HCT116 (cell line): ENCODE measurements around the gene SMIM41. TPM values are rescaled to one million over a fixed set of nuclear protein-coding genes. Genes with fewer than 3 reads are reported as not detected.

Experiments
- ATAC-seq: fragments of 200-7000 bp; cut with Tn5 transposase; 2 replicates; pipeline ENCODE4 v1.9.1; 2020; ENCODE audit warnings: mild to moderate bottlenecking, moderate library complexity
- BruUV-seq: library from RNA; stranded (reverse); fragments of 400-500 nt; replicated peaks from 2 replicates; lab custom pipeline; 2021; lab: Mats Ljungman, UMichigan
- CTCF ChIA-PET: fragments of 300-600 bp; sonication (Branson Sonifier 250); formaldehyde crosslinking; loops from one replicate; lab custom pipeline; 2021; ENCODE audit warnings: antibody characterized with exemption; lab: Charles Lee
- POLR2A ChIA-PET: fragments of 300-600, 350-600 bp; sonication (Branson Sonifier 250); formaldehyde crosslinking; loops from one replicate; lab custom pipeline; 2021; ENCODE audit warnings: antibody characterized with exemption; lab: Charles Lee
- RAD21 ChIA-PET, 2 experiments: fragments of 300-600 bp; sonication (Branson Sonifier 250); formaldehyde crosslinking; loops; one replicate each; lab custom pipeline; 2023; ENCODE audit warnings: low total read pairs in 2 of 2; ENCODE audit not compliant: uncharacterized antibody in 2 of 2, unreplicated experiment in 2 of 2, low non-redundant PET in 1 of 2; lab: Charles Lee
- DNase-seq: peaks from one replicate; pipeline ENCODE4 v3.0.0-alpha.2; 2010; ENCODE audit warnings: low read depth, low spot score
- H2AFZ ChIP-seq: fragments of 200-600 bp; shearing (Covaris generic), sonication (generic); 2 replicates; pipeline ENCODE4 v1.6.1; 2017; ENCODE audit warnings: low read depth, mixed run types, mixed read lengths, antibody characterized with exemption, low read length; ENCODE audit not compliant: poor library complexity, severe bottlenecking
- H3K27ac ChIP-seq: 2 replicates; pipeline ENCODE4 v1.5.1; 2012; ENCODE audit warnings: low read depth, low read length
- H3K27me3 ChIP-seq: fragments of 200-600 bp; sonication (generic); 2 replicates; pipeline ENCODE4 v1.6.1; 2016; ENCODE audit warnings: mixed run types, low read length, mixed read lengths; ENCODE audit not compliant: insufficient read depth
- H3K36me3 ChIP-seq, 2 experiments: fragments of 200-500 bp in 1 of 2; fragments of 200-600 bp in 1 of 2; sonication (Bioruptor generic) in 1 of 2; sonication (generic) in 1 of 2; 2 replicates each; pipeline versions ENCODE4 v1.5.1 to v1.6.1; 2014 to 2016; ENCODE audit warnings: low read length in 2 of 2, inconsistent platforms in 1 of 2, mixed read lengths in 1 of 2, mixed run types in 1 of 2; ENCODE audit not compliant: insufficient read depth in 2 of 2, control insufficient read depth in 1 of 2
- H3K4me1 ChIP-seq, 2 experiments: fragments of 200-600 bp in 1 of 2; sonication (generic) in 1 of 2; 2 replicates each; pipeline versions ENCODE4 v1.5.1 to v1.6.1; 2012 to 2017; ENCODE audit warnings: low read length in 2 of 2, inconsistent platforms in 1 of 2, mild to moderate bottlenecking in 1 of 2, mixed read lengths in 1 of 2, mixed run types in 1 of 2, moderate library complexity in 1 of 2; ENCODE audit not compliant: insufficient read depth in 2 of 2, control insufficient read depth in 1 of 2
- H3K4me2 ChIP-seq: fragments of 200-600 bp; sonication (generic); 2 replicates; pipeline ENCODE4 v1.6.1; 2017; ENCODE audit warnings: mixed run types, low read length, mixed read lengths
- H3K4me3 ChIP-seq, 2 experiments: fragments of 200-600 bp in 1 of 2; sonication (generic) in 1 of 2; replicated peaks in 1 of 2; 2 replicates each; pipeline ENCODE4 v1.5.1; 2011 to 2016; ENCODE audit warnings: low read length in 2 of 2, control low read depth in 1 of 2, low read depth in 1 of 2, mild to moderate bottlenecking in 1 of 2, mixed read lengths in 1 of 2, mixed run types in 1 of 2
- H3K79me2 ChIP-seq: fragments of 200-600 bp; sonication (generic); 2 replicates; pipeline ENCODE4 v1.6.1; 2017; ENCODE audit warnings: mild to moderate bottlenecking, mixed run types, low read length, moderate library complexity, mixed read lengths; ENCODE audit not compliant: insufficient read depth
- H3K9ac ChIP-seq: fragments of 200-600 bp; sonication (generic); 2 replicates; pipeline ENCODE4 v1.6.1; 2016; ENCODE audit warnings: low read length, mixed read lengths
- H3K9me2 ChIP-seq: fragments of 200-600 bp; sonication (generic), shearing (Covaris generic); 2 replicates; pipeline ENCODE4 v1.6.1; 2017; ENCODE audit warnings: mixed run types, mild to moderate bottlenecking, moderate library complexity; ENCODE audit not compliant: insufficient read depth
- H3K9me3 ChIP-seq, 2 experiments: fragments of 200-500 bp in 1 of 2; fragments of 200-600 bp in 1 of 2; sonication (Bioruptor generic) in 1 of 2; sonication (generic) in 1 of 2; 2 replicates each; pipeline ENCODE4 v1.6.1; 2014 to 2017; ENCODE audit warnings: low read length in 2 of 2, mixed read lengths in 2 of 2, inconsistent platforms in 1 of 2, low read depth in 1 of 2, mild to moderate bottlenecking in 1 of 2, mixed run types in 1 of 2, moderate library complexity in 1 of 2; ENCODE audit not compliant: control insufficient read depth in 1 of 2, insufficient read depth in 1 of 2
- H4K20me1 ChIP-seq: fragments of 200-600 bp; sonication (generic), shearing (Covaris generic); 2 replicates; pipeline ENCODE4 v1.6.1; 2017; ENCODE audit warnings: mixed run types, mild to moderate bottlenecking, moderate library complexity; ENCODE audit not compliant: insufficient read depth
- CBX3 ChIP-seq: IDR thresholded peaks from 2 replicates; pipeline ENCODE4 v1.6.1; 2012; ENCODE audit warnings: low read depth
- EGR1 ChIP-seq: IDR thresholded peaks from 2 replicates; pipeline ENCODE4 v1.6.1; 2012; ENCODE audit warnings: low read depth
- ELF1 ChIP-seq: IDR thresholded peaks from 2 replicates; pipeline ENCODE4 v1.6.1; 2012; ENCODE audit warnings: low read depth, borderline replicate concordance
- EZH2 ChIP-seq: fragments of 200-600 bp; sonication (generic); IDR thresholded peaks from 2 replicates; pipeline ENCODE4 v1.6.1; 2017; ENCODE audit warnings: antibody characterized with exemption, mixed run types
- EZH2phosphoT487 ChIP-seq: fragments of 200-600 bp; IDR thresholded peaks from 2 replicates; pipeline ENCODE4 v1.6.1; 2018; ENCODE audit warnings: antibody characterized with exemption, borderline replicate concordance
- JUND ChIP-seq: IDR thresholded peaks from 2 replicates; pipeline ENCODE4 v1.6.1; 2012
- POLR2A ChIP-seq: IDR thresholded peaks from 2 replicates; pipeline ENCODE4 v1.7.0; 2011; ENCODE audit warnings: borderline replicate concordance; ENCODE audit not compliant: insufficient read depth, insufficient read length; ENCODE audit errors: extremely low read depth
- POLR2AphosphoS5 ChIP-seq: IDR thresholded peaks from 2 replicates; pipeline ENCODE4 v1.6.1; 2011; ENCODE audit warnings: mild to moderate bottlenecking, low read depth, low read length, moderate library complexity
- SP1 ChIP-seq: IDR thresholded peaks from 2 replicates; pipeline ENCODE4 v1.6.1; 2012; ENCODE audit warnings: low read depth
- SRF ChIP-seq: IDR thresholded peaks from 2 replicates; pipeline ENCODE4 v1.6.1; 2012; ENCODE audit warnings: low read depth
- YY1 ChIP-seq: IDR thresholded peaks from 2 replicates; pipeline ENCODE4 v1.6.1; 2011; ENCODE audit warnings: low read length, low read depth, moderate library complexity, mild to moderate bottlenecking; ENCODE audit not compliant: insufficient replicate concordance; ENCODE audit errors: extremely low read depth
- ZNF274 ChIP-seq: fragments of 200-500 bp; sonication (Bioruptor generic); IDR thresholded peaks from 2 replicates; pipeline ENCODE4 v1.6.1; 2014; ENCODE audit warnings: mild to moderate bottlenecking, low read depth, low read length, inconsistent platforms
- intact Hi-C: fragments of 100-400 bp; cut with micrococcal nuclease; formaldehyde crosslinking; loops from 2 replicates; pipeline ENCODE4 v1.10.0; 2022
- total RNA-seq: library from RNA; stranded (reverse); gene quantifications from one replicate; pipeline ENCODE4 v1.2.1, GENCODE V29; 2021; ENCODE audit not compliant: unreplicated experiment
- TF ChIP-seq, protein P1 (sequence below): IDR thresholded peaks from 2 replicates; pipeline ENCODE4 v1.6.1; 2011; ENCODE audit warnings: mild to moderate bottlenecking, low read length, moderate library complexity; ENCODE audit not compliant: insufficient replicate concordance; ENCODE audit errors: extremely low read depth
- TF ChIP-seq, protein P2 (sequence below): IDR thresholded peaks from 2 replicates; pipeline ENCODE4 v1.6.1; 2012
- TF ChIP-seq, protein P3 (sequence below): IDR thresholded peaks from 2 replicates; pipeline ENCODE4 v1.6.1; 2012; ENCODE audit warnings: low read depth

The SMIM41 gene
- total RNA-seq, 1 experiment from 2014 or later, result not detected

DNA sequence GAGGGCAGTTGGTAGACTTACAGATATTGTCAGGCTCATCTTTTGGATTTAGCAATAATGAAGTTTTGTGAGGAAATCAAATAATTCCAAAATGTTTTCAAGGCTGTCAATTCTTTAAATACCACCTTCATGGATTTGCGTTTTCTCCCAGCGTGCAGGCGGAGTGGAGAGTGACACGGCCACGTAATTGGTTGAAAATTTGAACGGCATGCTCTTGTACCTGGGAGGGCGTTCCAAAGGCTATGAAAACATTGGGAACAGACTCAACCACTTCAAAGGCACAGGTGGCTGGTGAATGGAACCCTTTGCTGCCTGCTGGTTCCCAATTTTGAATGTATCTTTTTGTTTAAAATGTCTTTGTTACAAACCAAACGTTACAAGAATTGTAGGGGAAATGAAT, 12.4 kb downstream of the SMIM41 start:
- Histone ChIP-seq H4K20me1 (no peaks in the 10 kb centered on the region), H3K9me2 (no peaks in the 10 kb centered on the region), H3K36me3 (no peaks in the 10 kb centered on the region), H3K4me3 (no peak overlapping the region), H3K4me1 (peaks cover 7 to 10% of the 10 kb centered on the region in 2 experiments), H3K9me3 (no peaks in the 10 kb centered on the region), H3K9ac (no peak overlapping the region), H3K27ac (no peak overlapping the region), H2AFZ (peak overlapping the region; percentile 29), H3K4me2 (peak overlapping the region; percentile 29), H3K79me2 (no peaks in the 10 kb centered on the region), H3K27me3 (peaks cover 27% of the 10 kb centered on the region)
- intact Hi-C loops, result no loop called here
- ChIA-PET CTCF (interaction anchor here (1.2 to 1.4 kb wide), 2 partner anchors 9 to 67 kb away, joined by 4 to 7 read pairs; no protein-coding TSS in a partner anchor), POLR2A (no interaction called here), RAD21 (no interaction called here)
- BruUV-seq, result no TSS peak
- TF ChIP-seq POLR2A, result no peak
- no peak for TF ChIP-seq EZH2
- no peak for TF ChIP-seq POLR2AphosphoS5
- TF ChIP-seq SP1, result no peak
- no peak for TF ChIP-seq ZNF274
- TF ChIP-seq EZH2phosphoT487, result no peak
- no peak for TF ChIP-seq CBX3
- no peak for TF ChIP-seq ELF1
- TF ChIP-seq SRF, result no peak
- TF ChIP-seq, protein P1, sequence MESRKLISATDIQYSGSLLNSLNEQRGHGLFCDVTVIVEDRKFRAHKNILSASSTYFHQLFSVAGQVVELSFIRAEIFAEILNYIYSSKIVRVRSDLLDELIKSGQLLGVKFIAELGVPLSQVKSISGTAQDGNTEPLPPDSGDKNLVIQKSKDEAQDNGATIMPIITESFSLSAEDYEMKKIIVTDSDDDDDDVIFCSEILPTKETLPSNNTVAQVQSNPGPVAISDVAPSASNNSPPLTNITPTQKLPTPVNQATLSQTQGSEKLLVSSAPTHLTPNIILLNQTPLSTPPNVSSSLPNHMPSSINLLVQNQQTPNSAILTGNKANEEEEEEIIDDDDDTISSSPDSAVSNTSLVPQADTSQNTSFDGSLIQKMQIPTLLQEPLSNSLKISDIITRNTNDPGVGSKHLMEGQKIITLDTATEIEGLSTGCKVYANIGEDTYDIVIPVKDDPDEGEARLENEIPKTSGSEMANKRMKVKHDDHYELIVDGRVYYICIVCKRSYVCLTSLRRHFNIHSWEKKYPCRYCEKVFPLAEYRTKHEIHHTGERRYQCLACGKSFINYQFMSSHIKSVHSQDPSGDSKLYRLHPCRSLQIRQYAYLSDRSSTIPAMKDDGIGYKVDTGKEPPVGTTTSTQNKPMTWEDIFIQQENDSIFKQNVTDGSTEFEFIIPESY, result no peak
- TF ChIP-seq, protein P2, sequence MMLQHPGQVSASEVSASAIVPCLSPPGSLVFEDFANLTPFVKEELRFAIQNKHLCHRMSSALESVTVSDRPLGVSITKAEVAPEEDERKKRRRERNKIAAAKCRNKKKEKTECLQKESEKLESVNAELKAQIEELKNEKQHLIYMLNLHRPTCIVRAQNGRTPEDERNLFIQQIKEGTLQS, result no peak
- TF ChIP-seq YY1, result no peak
- no peak for TF ChIP-seq EGR1
- TF ChIP-seq, protein P3, sequence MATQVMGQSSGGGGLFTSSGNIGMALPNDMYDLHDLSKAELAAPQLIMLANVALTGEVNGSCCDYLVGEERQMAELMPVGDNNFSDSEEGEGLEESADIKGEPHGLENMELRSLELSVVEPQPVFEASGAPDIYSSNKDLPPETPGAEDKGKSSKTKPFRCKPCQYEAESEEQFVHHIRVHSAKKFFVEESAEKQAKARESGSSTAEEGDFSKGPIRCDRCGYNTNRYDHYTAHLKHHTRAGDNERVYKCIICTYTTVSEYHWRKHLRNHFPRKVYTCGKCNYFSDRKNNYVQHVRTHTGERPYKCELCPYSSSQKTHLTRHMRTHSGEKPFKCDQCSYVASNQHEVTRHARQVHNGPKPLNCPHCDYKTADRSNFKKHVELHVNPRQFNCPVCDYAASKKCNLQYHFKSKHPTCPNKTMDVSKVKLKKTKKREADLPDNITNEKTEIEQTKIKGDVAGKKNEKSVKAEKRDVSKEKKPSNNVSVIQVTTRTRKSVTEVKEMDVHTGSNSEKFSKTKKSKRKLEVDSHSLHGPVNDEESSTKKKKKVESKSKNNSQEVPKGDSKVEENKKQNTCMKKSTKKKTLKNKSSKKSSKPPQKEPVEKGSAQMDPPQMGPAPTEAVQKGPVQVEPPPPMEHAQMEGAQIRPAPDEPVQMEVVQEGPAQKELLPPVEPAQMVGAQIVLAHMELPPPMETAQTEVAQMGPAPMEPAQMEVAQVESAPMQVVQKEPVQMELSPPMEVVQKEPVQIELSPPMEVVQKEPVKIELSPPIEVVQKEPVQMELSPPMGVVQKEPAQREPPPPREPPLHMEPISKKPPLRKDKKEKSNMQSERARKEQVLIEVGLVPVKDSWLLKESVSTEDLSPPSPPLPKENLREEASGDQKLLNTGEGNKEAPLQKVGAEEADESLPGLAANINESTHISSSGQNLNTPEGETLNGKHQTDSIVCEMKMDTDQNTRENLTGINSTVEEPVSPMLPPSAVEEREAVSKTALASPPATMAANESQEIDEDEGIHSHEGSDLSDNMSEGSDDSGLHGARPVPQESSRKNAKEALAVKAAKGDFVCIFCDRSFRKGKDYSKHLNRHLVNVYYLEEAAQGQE, result no peak
- no peak for TF ChIP-seq JUND
- DNase-seq, result peak; percentile 28
- peak; percentile 89 for ATAC-seq
